ENCODE data around the gene SLC1A3.

GRCh38 chr5:36691696-36692371 lies 85.4 kb downstream of the SLC1A3 start:
- no peak for TF ChIP-seq CTCF (conservative IDR thresholded peaks at IDR 0.05 in 1 of 2, IDR thresholded peaks at IDR 0.05 in 1 of 2; ENCODE audit: low read depth in 1 of 2, low read length in 2 of 2)
- TF ChIP-seq EZH2 (IDR thresholded peaks at IDR 0.05; ENCODE audit: low read length, missing control alignments) = no peak

All from fibroblast of lung (primary cell).